GM19397 (cell line): ENCODE measurements around the gene TJP3.

Experiments used
- ATAC-seq: cut with Tn5 transposase; IDR thresholded peaks from one replicate; pipeline ENCODE4 v1.9.1; 2021; ENCODE audit warnings: mild to moderate bottlenecking, moderate library complexity; ENCODE audit not compliant: unreplicated experiment

Gene TJP3

DNA sequence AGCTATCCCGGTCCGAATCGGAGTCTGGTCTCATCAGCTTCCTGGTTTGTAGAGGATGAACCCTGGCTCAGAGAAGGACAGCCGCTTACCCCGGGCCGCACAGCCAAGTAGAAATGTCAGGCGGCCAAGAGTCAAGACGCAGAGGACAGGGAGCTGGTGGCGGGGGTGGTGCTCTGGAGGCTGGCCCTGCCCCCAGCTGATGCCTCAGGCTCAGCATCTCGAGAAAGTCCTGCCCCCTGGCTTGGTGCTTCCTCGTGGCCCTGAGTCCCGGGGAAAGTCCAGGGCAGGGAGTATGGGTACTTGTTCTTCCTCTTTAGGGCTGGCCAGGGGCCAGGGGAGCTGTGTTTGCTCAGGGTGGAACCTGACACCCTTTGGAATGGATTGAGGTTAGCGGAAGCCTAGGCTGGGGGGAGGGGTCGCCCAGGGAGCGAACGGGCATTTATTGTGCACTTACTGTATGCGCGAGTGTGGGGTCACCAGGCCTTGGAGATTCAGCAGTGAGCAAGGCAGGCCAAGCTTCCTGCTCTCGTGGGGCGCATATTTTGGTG is 2.2 kb downstream of the TJP3 start:
- ATAC-seq: no peak

- no peak for ATAC-seq
These were observed 4.8 kb downstream of the TJP3 start for GRCh38 chr19:3712663-3713611.

DNA sequence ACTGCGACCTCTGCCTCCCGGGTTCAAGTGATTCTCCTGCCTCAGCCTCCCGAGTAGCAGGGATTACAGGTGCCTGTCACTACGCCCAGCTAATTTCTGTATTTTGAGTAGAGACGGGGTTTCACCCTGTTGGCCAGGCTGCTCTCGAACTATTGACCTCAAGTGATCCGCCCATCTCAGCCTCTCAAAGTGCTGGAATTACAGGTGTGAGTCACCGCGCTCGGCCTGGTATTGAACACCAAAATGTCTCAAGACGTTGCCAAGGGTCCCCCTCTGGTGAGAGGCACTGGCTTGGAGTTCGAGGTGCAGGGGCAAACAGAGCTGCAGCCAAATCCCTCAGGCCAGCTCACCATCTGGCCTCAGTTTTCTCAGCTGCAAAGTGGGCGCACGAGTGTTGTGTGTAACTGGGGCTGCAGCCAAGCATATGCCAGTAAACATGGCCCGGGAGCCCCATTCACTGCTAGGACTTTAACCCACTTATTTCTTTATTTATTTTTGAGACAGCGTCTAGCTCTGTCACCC is 8.0 kb downstream of the TJP3 start:
- ATAC-seq: no peak

GRCh38 chr19:3719868-3720267 is 11.7 kb downstream of the TJP3 start:
- no peak for ATAC-seq

DNA sequence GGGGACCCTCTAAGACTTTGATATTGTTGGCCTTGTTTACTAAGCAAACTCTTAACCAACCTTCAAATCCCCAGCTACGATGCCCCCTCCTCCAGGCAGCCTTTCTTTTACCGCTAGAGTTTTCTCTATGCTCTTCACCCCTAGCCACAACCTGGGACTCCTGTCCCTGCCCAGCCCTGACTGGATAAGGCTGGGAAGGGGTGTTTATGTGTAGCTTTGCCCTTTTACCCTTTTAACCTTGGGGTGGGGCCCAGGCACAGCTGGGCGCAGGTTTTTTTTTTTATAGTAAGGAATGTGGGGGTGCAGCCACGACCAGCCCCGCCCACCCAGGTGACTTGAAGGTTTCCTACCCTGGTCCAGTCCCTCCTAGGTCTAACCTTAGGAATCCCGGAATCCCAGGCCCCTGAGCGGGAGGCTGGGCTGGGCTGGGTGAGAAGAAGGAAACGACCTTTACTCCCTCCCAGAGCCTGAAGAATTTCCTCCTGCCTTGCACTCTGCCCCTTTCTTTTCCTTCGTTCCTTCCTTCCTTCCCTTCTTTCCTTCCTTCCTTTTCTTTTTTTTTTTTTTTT is 12.2 kb downstream of the TJP3 start:
- ATAC-seq: no peak

DNA sequence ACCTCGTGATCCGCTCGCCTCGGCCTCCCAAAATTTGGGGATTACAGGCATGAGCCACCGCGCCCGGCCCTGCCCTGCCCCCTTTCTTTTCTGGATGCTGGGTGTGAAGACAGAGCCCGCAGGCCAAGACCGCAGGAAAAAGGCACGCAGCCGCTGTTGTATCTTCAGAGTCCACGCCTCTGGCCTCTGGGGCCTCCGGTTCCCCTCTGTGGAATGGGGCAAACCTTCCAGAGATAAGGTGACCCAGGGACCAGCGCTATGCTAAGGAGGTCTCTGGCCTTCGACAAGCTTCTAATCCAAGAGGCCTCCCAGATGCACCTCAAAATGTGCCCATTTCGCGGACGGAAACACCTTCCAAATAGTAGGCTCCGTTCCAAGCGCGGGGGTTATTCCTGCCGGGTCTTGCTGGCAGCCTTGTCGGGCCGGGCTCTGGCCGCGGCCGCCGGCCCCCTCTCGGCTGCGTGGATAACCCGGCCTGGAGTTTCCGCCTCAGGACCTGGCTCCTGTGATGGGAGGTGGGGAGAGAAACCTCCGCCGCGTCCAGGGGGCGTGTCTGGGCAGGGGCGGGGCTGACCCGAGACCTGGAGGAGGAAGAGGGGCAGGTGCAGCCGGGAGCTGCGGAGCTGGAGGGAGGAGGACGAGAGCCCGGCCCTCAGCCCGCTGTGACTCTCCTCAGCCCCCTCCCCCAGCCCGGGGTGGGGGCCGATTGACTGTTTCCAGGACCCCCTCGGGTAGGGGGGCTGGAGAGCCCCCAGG is 13.1 kb downstream of the TJP3 start:
- no peak for ATAC-seq

GRCh38 chr19:3721887-3722442 is 13.8 kb downstream of the TJP3 start:
- no peak for ATAC-seq

DNA sequence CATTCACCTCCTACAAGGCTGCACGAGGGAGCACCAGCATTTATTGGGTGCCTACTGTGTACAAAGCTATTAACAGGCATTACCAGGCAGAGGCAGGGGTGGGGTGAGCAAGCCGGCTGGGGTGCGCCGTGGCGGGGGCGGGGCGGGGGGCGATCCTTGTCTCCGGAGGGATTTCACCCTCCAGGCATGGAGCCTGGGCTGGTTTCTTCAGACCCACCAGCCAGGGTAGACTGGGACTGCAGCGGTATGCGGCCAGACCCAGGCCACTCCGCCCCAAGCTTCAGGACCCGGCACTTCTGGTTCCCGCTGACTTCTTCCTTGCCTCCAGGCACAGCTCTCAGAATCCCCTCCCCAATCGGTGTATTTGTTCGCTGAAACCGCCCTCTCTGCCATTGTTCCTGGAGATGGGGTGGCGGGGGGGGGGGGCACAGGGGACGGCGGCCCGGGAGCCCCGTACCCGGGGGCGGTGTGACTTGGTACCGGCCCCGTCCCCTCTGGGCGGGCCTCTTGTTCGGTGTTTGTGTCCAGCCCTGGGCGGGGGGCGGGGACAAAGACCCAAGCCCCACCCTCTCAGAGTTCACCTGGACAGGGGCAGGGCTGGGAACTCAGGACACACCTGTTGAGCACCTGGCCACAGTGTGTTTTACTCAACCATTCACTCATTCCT is 14.4 kb downstream of the TJP3 start:
- no peak for ATAC-seq

DNA sequence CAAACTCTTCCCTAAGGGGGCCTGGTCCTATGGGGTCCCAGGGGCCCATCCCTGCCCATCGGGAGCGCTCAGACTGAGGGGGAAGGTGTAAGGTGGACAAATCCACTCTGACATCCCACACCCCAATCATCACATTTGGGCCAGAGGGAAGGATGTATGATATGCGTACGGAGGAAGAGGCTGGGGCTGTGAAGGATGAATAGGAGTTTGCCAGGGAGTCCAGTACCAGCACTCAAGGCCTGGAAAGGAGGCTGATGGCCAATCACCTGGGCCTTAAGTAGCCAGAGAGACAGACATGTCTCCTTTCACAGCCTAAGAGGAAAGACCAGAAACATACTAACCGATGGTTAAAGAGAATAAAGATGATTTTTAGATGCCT is 14.9 kb downstream of the TJP3 start:
- ATAC-seq: no peak

DNA sequence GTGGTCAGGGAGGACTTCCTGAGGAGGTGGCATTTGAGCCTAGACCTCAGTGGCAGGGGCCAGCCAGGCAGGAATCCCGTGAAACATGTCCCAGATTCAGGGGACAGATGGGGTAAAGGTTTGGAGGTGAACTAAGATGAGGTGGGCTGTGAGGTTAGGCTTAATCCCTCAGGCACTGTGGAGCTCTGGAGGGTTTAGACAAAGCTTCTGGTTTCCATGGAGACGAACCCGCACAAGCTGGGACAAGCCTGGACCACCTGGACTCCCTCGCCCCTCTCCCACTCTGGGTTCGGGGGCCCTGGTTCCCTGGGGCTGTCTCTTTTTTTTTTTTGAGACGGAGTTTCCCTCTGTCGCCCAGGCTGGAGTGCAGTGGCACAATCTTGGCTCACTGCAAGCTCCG is 15.7 kb downstream of the TJP3 start:
- ATAC-seq: no peak

DNA sequence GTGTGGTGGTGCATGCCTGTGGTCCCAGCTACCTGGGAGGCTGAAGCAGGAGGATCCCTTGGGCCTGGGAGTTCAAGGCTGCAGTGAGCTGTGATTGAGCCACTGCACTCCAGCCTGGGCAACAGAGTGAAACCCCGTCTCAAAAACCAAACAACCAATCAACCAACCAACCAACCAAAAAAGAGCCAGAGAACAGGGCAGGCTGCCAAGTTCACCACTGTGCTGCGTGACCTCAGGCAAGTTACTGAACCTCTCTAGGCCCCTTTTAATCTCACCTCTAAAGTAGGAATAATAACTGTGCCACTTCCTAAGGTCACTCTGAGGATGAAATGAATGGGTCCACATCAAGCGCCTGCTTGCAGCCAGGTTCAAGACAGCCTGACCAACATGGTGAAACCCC is 16.9 kb downstream of the TJP3 start:
- no peak for ATAC-seq

- no peak for ATAC-seq
These were observed 17.6 kb downstream of the TJP3 start for GRCh38 chr19:3725640-3726310.

DNA sequence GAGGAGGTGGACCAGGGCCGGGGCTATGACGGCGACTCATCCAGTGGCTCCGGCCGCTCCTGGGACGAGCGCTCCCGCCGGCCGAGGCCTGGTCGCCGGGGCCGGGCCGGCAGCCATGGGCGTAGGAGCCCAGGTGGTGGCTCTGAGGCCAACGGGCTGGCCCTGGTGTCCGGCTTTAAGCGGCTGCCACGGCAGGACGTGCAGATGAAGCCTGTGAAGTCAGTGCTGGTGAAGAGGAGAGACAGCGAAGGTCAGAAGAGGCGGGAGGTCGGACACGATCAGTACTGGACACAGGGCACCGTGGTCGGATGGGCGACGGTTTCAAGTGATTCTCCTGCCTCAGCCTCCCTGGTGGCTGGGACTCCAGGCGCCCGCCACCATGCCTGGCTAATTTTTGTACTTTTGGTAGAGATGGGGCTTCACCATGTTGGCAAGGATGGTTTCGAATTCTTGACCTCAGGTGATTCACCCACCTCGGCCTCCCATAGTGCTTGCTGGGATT is 22.3 kb downstream of the TJP3 start:
- ATAC-seq: no peak

DNA sequence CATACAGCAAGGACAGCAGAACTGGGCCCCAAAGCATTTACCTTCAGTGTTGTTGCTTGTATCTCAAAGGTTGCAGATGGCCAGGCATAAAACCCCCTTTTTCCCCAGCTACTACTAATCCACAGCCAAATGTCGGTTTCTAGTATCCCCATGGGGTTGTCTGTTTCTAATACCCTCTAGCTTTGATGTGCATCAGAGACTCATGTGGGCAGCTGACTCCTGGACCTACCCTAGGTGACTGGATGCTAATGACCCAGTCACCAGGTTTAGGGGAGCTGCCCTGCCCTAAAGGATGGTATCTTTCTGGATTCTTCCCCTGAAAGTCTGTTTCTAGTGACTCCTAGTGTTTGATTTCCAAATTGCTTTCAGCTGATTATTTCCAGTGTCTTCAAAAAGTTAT is 23.9 kb downstream of the TJP3 start:
- no peak for ATAC-seq

GRCh38 chr19:3733549-3734309 is 25.5 kb downstream of the TJP3 start:
- no peak for ATAC-seq

DNA sequence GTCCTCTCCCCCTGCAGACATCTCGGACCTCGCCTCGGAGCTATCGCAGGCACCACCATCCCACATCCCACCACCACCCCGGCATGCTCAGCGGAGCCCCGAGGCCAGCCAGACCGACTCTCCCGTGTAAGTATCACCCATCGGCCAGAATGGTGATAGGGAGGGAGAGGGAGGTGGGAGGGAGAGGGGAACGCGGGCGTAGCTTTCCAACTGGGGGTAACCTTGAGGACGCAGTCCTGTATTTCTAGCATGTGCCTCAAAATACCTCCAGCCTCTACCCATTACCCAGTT is 26.1 kb downstream of the TJP3 start:
- no peak for ATAC-seq

DNA sequence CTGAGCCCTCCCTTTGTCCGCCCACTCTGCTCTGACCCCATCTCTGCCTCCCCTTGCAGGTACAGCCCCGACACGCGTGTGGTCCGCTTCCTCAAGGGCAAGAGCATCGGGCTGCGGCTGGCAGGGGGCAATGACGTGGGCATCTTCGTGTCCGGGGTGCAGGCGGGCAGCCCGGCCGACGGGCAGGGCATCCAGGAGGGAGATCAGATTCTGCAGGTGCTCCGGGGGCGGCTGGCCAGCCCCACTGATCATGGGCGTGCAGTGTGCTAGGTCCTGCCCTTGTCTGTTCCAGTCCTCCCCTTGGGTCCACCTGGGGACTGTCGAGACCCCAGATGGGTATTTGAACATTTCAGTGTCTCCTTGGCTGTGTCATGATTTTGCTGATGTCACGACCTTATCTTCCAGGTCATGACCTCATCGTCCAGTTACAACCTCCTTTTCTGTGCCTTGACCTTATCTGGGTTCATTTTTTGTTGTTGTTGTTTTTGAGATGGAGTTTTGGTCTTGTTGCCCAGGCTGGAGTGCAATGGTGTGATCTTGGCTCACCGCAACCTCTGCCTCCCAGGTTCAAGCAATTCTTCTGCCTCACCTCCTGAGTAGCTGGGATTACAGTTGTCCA is 28.0 kb downstream of the TJP3 start:
- no peak for ATAC-seq

DNA sequence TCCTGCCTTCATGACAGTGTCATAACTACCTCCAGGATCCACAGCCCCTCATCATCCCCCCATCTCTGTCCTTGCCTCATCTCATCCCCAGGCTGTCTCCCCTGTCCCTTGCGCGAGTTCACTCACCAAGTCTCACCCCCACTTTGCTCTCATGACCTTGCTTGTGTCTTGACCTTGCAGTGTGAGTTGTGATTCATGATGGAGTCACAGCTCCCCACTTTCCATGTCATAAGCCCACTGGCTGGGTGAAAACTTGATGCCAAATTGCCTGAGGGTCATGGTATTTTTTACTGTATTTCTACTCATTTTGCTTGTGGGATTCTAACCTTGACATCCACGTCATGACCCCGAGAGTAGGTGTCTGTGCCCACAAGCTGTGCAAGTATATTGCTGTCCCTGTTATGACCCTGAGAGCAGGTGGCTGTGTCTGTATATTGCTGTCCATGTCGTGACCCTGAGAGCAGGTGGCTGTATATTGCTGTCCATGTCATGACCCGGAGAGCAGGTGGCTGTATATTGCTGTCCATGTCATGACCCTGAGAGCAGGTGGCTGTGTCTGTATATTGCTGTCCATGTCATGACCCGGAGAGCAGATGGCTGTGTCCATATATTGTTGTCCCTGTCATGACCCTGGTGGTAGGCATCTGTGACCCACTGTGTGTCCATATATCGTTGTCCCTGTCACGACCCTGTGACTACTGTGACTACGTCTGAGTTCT is 29.5 kb downstream of the TJP3 start:
- ATAC-seq: no peak
